ENCODE results near the gene IPPK.
"Not testable (repeated sequence)": the region's sequence is repeated elsewhere in the genome, so short reads cannot be mapped to it uniquely, and the experiment has no call there.

The IPPK gene

DNA sequence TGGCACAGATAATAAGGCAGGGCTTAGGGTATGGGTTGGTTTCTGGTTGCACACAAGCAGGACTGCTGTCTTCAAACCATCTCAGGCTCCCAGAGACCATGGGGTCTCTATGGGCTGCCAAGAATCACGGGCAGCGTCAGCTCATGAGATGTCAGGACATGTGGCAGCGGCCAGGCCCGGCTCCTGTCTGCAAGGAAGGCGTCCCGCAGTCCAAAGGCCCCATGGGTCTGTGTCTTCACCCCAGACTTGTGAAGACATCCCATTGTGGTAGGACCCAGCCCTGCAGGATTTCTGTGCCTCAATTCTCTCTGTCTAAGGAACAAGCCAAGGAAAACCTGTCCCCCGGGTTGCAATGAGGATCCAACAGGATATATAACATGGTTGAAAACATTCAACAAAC, 32.6 kb downstream of the IPPK start:
- no peak for DNase-seq (ENCODE audit: low read depth)

DNA sequence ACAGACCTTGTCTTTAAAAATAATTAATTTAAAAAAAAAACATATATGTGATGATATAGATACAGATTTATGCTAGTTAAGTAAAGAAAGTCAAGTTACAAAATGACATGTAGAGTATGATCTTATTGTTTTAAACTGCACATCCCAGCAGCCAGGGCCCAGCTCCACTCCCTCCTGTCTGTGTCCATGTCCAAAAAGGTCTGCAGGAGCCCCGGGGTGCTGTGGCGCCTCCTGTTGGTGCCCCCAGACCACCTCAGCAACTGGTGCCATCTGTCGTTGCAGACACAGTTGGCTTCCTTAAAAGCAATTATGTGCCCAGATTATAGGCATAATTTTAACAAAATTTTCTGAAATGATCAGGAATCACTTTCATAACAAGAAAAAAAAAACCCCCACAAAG, 33.3 kb downstream of the IPPK start:
- no peak for DNase-seq (ENCODE audit: low read depth)

DNA sequence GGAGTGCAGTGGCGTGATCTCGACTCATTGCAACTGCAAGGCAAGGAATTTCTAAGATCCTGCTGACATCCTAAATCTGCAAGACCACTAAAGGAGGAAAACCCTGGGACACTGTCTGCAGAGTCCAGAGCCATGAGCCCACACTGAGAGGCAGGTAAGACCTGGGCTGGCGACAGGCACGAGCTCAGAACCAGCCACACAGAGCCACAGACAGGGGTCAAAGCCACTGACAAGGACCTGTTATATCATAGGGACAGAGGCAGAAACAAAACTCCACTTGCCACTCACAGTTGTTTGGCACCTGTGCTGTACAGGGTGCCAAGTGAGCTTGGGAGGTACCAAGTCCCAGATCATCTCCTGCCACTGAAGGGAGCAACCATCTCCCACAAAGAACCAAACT, 34.2 kb downstream of the IPPK start:
- DNase-seq (ENCODE audit: low read depth): no peak

- peak; percentile 28 for DNase-seq (ENCODE audit: low read depth)
Measured at GRCh38 chr9:92634712-92635605, 35.0 kb downstream of the IPPK start.

- no peak for DNase-seq (ENCODE audit: low read depth)
Measured at GRCh38 chr9:92633614-92634278, 36.2 kb downstream of the IPPK start.

DNA sequence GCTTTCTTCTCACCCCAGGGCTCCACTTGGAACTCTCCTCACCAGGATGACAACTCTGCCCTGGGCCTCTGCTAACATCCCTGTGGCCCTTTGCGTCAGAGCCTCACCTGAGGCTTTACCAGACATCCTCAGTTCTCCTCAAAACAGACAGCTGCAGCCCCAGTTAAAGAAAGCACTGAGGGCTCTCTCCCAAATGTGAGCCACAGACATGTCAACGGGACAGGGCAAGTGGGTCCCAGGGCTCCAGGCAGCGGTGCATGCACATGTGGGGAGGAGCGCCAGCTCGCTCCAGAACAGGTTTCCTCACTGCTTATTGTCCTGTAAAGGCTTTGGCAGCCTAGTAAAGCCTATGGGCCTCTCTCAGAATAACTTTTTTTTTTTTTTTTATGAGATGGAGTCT, 37.3 kb downstream of the IPPK start:
- DNase-seq (ENCODE audit: low read depth): no peak

- no peak for DNase-seq (ENCODE audit: low read depth)
Measured at GRCh38 chr9:92631452-92632343, 38.2 kb downstream of the IPPK start.

DNA sequence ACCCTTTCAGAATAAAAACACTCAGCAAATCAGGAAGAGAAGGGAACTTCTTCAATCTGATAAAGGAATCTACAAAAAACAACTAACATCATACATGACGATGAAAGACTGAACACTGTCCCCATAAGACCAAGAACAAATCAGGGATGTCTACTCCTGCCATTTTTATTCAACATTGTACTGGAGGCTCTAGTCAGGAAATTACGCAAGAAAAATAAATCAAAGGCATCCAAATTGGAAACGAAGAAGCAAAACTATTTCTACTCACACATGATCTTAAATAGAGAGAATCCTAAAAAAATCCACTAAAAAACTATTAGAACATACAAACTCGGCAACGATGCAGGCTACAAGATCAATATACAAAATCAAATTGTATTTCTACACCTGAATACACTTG, 42.3 kb downstream of the IPPK start:
- no peak for DNase-seq (ENCODE audit: low read depth)

GRCh38 chr9:92626484-92626883, 43.4 kb downstream of the IPPK start:
- no peak for DNase-seq (ENCODE audit: low read depth)

DNA sequence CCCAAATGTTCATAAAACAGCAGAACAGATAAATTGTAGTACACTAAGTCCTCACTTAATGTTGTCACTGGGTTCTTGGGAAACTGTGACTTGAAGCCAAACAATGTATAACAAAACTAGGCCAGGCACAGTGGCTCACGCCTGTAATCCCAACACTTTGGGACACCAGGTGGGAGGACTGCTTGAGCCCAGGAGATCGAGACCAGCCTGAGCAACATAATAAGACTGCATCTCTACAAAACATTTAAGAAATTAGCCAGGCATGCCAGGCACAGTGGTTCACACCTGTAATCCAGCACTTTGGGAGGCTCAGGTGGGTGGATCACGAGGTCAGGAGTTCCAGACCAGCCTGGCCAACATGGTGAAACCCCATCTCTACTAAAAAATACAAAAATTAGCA, 46.0 kb downstream of the IPPK start:
- not testable (repeated sequence) for DNase-seq (ENCODE audit: low read depth)

GRCh38 chr9:92620845-92621244, 49.1 kb downstream of the IPPK start:
- no peak for DNase-seq (ENCODE audit: low read depth)

GRCh38 chr9:92619601-92620300, 50.2 kb downstream of the IPPK start:
- DNase-seq (ENCODE audit: low read depth): no peak

DNA sequence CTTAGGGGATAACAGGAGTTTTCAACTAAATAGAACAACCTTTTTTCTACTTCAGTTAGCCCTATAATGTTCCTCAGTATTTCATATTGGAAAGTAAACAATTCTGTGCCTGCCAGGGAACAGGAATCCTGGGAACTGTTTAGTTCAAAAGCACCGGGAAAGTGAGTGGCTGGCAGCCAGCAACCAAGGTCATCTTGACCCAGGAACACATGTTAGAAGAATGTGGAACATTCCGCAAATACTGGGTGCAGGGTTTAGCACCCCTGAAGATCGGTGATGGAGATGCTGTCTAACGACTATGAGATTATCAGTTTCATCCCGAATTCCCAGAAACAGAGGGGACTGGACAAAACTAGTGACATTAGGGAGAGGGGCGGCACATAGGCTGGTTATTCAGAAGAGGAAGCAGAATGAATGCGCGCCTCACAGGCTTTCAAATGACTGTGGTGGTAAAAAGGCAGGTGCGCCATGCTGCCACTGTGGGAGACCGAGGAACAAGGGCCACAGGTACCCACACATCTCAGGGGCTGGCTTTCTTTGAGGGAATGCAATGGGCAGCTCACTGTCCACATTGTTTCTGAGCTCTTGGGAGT, 51.2 kb downstream of the IPPK start:
- no peak for DNase-seq (ENCODE audit: low read depth)

- DNase-seq (ENCODE audit: low read depth): no peak
Measured at GRCh38 chr9:92617951-92618510, 51.9 kb downstream of the IPPK start.

DNA sequence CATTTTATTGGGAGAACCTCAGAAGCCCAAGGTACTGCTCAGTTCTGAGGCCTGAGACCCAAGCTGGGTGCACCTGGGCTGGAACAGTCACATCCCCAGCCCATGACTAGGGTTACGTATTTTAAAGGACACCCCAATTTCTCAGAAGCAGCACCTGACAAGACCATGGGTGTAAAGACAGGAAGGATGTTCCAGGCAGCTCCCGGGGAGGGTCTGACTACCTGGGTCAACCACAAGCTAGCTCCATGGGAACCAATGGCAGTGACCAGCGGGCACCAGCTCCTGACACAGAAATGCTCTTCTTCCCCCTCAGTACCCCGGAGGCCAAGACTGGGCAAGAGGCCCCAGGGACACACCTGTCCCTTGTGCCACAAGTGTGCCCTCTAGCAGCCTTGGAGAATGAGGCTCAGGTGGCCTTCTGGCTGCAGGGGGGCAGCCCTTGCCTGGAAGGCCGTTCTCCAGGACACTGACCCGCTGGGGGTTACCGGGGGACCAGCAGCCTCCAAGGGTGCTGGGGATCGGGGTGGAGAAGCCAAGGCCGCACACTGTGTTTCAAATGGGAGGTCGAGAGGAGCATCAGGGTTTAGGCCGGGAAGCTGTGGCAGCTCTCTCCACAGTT, 52.6 kb downstream of the IPPK start:
- DNase-seq (ENCODE audit: low read depth): no peak

DNA sequence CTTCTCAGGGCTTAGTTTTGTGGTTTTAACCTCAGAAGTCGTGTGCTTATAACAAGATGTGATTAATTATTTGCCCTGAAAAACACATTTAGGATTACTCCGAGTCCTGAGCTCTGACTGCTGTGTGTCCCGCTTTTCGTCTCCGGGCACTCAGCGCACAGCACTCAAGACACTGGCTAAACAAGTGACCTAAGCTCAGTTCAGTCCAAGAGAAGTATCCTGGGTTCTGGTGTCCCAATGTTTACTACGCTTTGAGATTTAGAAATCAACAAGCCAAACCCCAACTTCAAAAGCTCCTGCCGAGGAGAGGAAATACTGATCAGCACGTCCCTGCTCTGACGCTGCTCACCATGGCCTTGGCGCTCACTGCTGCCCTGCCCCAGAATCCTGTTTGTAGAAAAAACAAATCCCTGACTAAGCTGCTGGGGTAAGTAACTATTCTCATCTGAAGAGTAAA, 53.2 kb downstream of the IPPK start:
- no peak for DNase-seq (ENCODE audit: low read depth)

GRCh38 chr9:92616199-92616641, 53.7 kb downstream of the IPPK start:
- no peak for DNase-seq (ENCODE audit: low read depth)

DNA sequence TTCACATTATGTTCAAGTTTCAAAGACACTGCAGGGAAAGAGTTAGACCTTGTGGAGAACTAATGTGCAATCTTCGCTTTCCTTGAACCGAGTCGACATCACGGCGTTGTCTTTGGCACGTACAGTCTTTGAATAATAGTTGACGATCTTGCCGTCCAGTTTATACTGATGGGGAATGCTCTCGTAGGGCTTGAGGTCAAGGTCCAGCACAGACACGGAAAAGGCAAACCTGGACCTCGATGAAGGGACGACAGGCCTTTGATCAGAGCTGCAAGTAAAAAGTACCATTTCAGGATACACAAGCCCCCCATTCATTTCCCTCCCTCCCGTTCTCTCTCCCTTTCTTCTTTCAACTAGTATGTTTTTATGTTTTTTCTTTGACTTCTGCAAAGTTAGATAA, 54.1 kb downstream of the IPPK start:
- no peak for DNase-seq (ENCODE audit: low read depth)

GRCh38 chr9:92614763-92615461, 55.0 kb downstream of the IPPK start:
- DNase-seq (ENCODE audit: low read depth): no peak

- no peak for DNase-seq (ENCODE audit: low read depth)
Measured at GRCh38 chr9:92614123-92614510, 55.8 kb downstream of the IPPK start.
